ENCODE measurements around the gene GABARAPL2.

Gene GABARAPL2

DNA sequence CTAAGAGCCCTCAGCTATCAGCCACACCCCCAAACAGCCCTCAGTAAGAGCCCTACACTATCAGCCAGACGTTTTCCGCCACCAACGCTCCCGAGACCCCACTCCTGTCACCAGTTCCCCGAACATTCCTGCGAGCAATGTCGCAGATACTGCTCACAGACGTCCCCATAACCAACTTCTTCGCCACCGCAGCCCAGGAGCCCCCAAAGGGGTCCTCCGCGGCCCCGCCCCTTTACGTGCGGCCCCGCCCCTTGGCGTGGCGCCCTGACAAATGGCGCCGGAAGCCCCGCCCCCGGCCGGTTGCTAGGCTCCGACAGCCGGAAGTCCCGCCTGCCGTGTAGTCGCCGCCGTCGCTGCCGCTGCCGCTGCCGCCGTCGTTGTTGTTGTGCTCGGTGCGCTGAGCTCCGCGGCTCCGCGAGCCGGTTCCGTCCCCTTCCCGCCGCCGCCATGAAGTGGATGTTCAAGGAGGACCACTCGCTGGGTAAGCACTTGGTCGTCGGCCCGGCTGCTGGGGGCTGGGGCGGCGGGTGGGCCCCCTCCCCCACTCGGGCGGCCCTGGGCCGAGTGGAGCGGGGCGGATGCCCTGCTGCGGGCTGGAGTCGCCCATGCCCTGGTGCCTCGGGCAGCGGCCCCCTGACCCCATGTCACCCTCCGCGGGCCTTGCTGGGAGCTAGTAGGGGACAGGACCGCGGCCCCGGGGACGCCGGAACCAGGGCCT, at the start of gene GABARAPL2:
TSS of gene GABARAPL2 (plus strand) at position 340 of the 718 bp plus-strand sequence. CDS start at position 448, 108 bp downstream.
- Histone ChIP-seq H3K27me3 (ENCODE audit: low read depth, low read length) (no peaks in the 10 kb centered on the region), H3K36me3 (ENCODE audit: control insufficient read depth in 1 of 2, insufficient read depth in 2 of 2, low read length in 2 of 2) (peaks cover 24 to 30% of the 10 kb centered on the region in 2 donors), H3K4me3 (ENCODE audit: low read depth in 1 of 2, low read length in 2 of 2) (peak within 1 kb of the TSS; percentile 93 to 99), H3K9me3 (ENCODE audit: control insufficient read depth in 1 of 2, low read length in 2 of 2) (no peaks in the 10 kb centered on the region), H3K27ac (ENCODE audit: low read length) (peak within 1 kb of the TSS; percentile 72), H3K4me1 (ENCODE audit: control insufficient read depth in 1 of 2, insufficient read depth in 2 of 2, low read length in 2 of 2) (peaks cover 9 to 46% of the 10 kb centered on the region in 2 donors)

DNA sequence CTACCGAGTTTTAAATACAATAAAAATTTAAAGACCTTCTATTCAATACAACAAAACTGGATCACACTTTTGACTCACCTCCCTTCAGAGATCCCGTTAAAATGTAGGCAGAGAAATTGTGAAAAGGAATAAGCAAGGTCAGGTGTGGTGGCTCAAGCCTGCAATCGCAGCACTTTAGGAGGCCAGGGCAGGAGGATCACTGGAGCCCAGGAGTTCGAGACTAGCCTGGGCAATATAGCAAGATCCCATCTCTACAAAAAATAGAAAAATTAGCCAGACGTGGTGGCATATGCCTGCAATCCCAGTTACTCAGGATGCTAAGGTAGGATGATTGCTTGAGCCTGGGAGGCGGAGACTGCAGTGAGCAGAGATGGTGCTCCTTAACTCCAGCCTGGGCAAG, 47.0 kb upstream of the GABARAPL2 start:
- no peaks in the 10 kb centered on the region for H3K9me3 ChIP-seq (ENCODE audit: control insufficient read depth in 1 of 2, low read length in 2 of 2)
- H3K27ac ChIP-seq (ENCODE audit: low read length) = no peak overlapping the region
- H3K27me3 ChIP-seq (ENCODE audit: low read depth, low read length) = no peaks in the 10 kb centered on the region
- H3K36me3 ChIP-seq (ENCODE audit: control insufficient read depth in 1 of 2, insufficient read depth in 2 of 2, low read length in 2 of 2) = no peaks in the 10 kb centered on the region
- no peak overlapping the region for H3K4me3 ChIP-seq (ENCODE audit: low read depth in 1 of 2, low read length in 2 of 2)
- no peaks in the 10 kb centered on the region for H3K4me1 ChIP-seq (ENCODE audit: control insufficient read depth in 1 of 2, insufficient read depth in 2 of 2, low read length in 2 of 2)

DNA sequence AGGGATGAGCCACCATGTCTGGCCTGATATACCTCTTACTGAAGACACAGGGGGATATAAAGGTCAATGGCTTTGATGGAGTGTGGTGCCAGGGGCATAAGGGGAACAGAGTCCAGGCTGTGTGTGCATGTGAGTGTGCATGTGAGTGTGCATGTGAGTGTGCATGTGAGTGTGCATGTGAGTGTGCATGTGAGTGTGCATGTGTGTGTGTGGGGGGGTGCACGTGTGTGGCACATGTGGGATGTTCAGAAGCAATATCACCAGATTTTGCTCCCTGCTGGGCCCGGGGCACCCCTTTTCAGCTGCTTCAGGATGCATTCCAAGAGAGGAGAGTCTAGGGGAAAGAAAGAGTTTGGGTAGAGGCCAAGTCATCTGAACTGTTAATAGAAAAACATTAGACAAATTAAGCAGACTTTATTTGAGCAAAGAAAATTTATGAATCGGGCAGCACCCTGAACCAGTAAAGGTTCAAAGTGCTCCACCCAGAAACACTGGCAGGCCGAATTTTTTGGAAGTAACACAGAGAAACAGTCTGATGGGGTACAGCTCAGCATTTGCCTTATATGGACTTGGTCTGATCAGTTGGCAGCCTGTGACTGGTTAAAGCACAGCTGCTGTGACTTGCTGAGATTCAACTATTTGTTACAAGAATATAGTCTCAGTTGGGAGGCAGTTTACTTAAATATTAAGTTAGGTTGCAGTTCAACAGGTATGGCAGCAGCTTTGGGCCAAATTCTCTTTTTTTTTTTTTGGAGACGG, 40.0 kb upstream of the GABARAPL2 start:
- Histone ChIP-seq H3K27ac (ENCODE audit: low read length) (no peak overlapping the region), H3K4me3 (ENCODE audit: low read depth in 1 of 2, low read length in 2 of 2) (no peak overlapping the region), H3K9me3 (ENCODE audit: control insufficient read depth in 1 of 2, low read length in 2 of 2) (no peaks in the 10 kb centered on the region), H3K36me3 (ENCODE audit: control insufficient read depth in 1 of 2, insufficient read depth in 2 of 2, low read length in 2 of 2) (no peaks in the 10 kb centered on the region), H3K27me3 (ENCODE audit: low read depth, low read length) (peaks cover 3% of the 10 kb centered on the region), H3K4me1 (ENCODE audit: control insufficient read depth in 1 of 2, insufficient read depth in 2 of 2, low read length in 2 of 2) (no peaks in the 10 kb centered on the region)

GRCh38 chr16:75527825-75528299, 38.3 kb upstream of the GABARAPL2 start:
- Histone ChIP-seq H3K36me3 (ENCODE audit: control insufficient read depth in 1 of 2, insufficient read depth in 2 of 2, low read length in 2 of 2) (no peaks in the 10 kb centered on the region), H3K9me3 (ENCODE audit: control insufficient read depth in 1 of 2, low read length in 2 of 2) (no peaks in the 10 kb centered on the region), H3K27me3 (ENCODE audit: low read depth, low read length) (peaks cover 3% of the 10 kb centered on the region), H3K27ac (ENCODE audit: low read length) (no peak overlapping the region), H3K4me1 (ENCODE audit: control insufficient read depth in 1 of 2, insufficient read depth in 2 of 2, low read length in 2 of 2) (no peaks in the 10 kb centered on the region), H3K4me3 (ENCODE audit: low read depth in 1 of 2, low read length in 2 of 2) (no peak overlapping the region)

DNA sequence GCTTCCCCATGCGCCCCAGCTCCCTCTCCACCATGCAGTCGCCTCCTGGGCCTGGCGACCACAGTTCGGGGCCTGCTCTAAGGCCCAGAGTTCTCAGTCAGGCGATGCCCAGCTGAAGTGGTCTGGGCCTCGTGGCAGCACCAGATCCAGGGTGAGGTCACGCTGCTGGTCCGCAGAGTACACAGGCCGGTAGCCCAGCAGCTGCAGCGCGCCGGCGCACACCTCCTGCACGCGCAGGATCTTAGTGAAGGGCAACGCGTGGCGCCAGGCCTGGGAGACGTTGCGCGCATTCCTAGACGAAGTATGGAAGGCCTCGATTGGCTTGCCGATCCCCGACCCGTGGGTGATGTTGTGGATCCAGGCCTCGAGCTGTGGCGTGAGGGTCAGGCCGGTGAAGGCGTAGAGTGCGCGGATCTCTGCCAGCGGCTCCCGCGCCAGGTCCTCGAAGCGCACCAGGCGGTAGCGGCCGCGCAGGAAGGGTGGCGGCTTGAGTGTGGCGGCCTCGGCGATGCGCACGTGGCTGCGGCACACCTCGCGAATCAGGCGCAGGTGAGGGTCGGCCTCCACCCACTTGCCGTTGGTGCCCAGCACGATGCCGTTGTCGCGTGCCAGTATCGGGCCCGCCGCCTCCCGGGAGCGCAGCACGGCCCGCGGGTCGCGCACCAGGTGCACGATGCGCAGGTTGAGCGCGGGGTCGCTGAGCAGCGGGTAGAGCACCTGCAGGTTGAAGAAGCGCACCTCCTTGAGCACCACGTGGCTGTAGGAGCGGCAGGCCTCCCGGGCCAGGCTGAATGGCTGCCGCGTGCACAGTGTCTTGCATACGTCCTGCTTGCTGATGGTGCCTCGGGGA, 36.9 kb upstream of the GABARAPL2 start:
- Histone ChIP-seq H3K4me3 (ENCODE audit: low read depth in 1 of 2, low read length in 2 of 2) (no peak overlapping the region), H3K27me3 (ENCODE audit: low read depth, low read length) (peaks cover 3% of the 10 kb centered on the region), H3K9me3 (ENCODE audit: control insufficient read depth in 1 of 2, low read length in 2 of 2) (no peaks in the 10 kb centered on the region), H3K4me1 (ENCODE audit: control insufficient read depth in 1 of 2, insufficient read depth in 2 of 2, low read length in 2 of 2) (no peaks in the 10 kb centered on the region), H3K27ac (ENCODE audit: low read length) (no peak overlapping the region), H3K36me3 (ENCODE audit: control insufficient read depth in 1 of 2, insufficient read depth in 2 of 2, low read length in 2 of 2) (no peaks in the 10 kb centered on the region)

DNA sequence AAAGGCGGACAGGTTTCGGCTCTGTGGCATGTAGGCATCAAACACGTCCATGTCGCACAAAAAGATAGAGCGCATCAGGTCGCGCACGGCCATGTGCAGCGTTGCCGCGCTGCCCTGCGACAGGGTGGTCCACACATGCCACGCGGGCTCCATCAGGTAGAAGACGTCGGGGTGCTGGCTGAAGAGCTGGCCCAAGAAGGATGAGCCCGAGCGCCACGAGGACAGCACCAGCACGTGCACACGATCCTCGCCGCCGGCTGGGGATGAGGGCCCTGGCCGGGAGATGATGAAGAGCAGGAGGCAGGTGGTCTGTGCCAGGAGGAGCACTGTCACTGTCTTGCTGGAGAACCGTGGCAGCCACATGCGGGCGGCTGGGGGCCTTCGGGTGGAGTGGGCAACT, 36.2 kb upstream of the GABARAPL2 start:
- Histone ChIP-seq H3K36me3 (ENCODE audit: control insufficient read depth in 1 of 2, insufficient read depth in 2 of 2, low read length in 2 of 2) (no peaks in the 10 kb centered on the region), H3K9me3 (ENCODE audit: control insufficient read depth in 1 of 2, low read length in 2 of 2) (no peaks in the 10 kb centered on the region), H3K27me3 (ENCODE audit: low read depth, low read length) (no peaks in the 10 kb centered on the region), H3K27ac (ENCODE audit: low read length) (no peak overlapping the region), H3K4me1 (ENCODE audit: control insufficient read depth in 1 of 2, insufficient read depth in 2 of 2, low read length in 2 of 2) (no peaks in the 10 kb centered on the region), H3K4me3 (ENCODE audit: low read depth in 1 of 2, low read length in 2 of 2) (no peak overlapping the region)

GRCh38 chr16:75532142-75532765, 33.9 kb upstream of the GABARAPL2 start:
- H3K4me1 ChIP-seq (ENCODE audit: control insufficient read depth in 1 of 2, insufficient read depth in 2 of 2, low read length in 2 of 2) = no peaks in the 10 kb centered on the region
- no peaks in the 10 kb centered on the region for H3K36me3 ChIP-seq (ENCODE audit: control insufficient read depth in 1 of 2, insufficient read depth in 2 of 2, low read length in 2 of 2)
- H3K27ac ChIP-seq (ENCODE audit: low read length) = no peak overlapping the region
- no peaks in the 10 kb centered on the region for H3K27me3 ChIP-seq (ENCODE audit: low read depth, low read length)
- no peak overlapping the region for H3K4me3 ChIP-seq (ENCODE audit: low read depth in 1 of 2, low read length in 2 of 2)
- H3K9me3 ChIP-seq (ENCODE audit: control insufficient read depth in 1 of 2, low read length in 2 of 2) = no peaks in the 10 kb centered on the region

- no peak overlapping the region for H3K4me3 ChIP-seq (ENCODE audit: low read depth in 1 of 2, low read length in 2 of 2)
- no peak overlapping the region for H3K27ac ChIP-seq (ENCODE audit: low read length)
- no peaks in the 10 kb centered on the region for H3K9me3 ChIP-seq (ENCODE audit: control insufficient read depth in 1 of 2, low read length in 2 of 2)
- no peaks in the 10 kb centered on the region for H3K36me3 ChIP-seq (ENCODE audit: control insufficient read depth in 1 of 2, insufficient read depth in 2 of 2, low read length in 2 of 2)
- H3K27me3 ChIP-seq (ENCODE audit: low read depth, low read length) = no peaks in the 10 kb centered on the region
- no peaks in the 10 kb centered on the region for H3K4me1 ChIP-seq (ENCODE audit: control insufficient read depth in 1 of 2, insufficient read depth in 2 of 2, low read length in 2 of 2)
These were observed 33.4 kb upstream of the GABARAPL2 start for GRCh38 chr16:75532791-75533190.

GRCh38 chr16:75534560-75535205, 31.5 kb upstream of the GABARAPL2 start:
- Histone ChIP-seq H3K4me1 (ENCODE audit: control insufficient read depth in 1 of 2, insufficient read depth in 2 of 2, low read length in 2 of 2) (no peaks in the 10 kb centered on the region), H3K36me3 (ENCODE audit: control insufficient read depth in 1 of 2, insufficient read depth in 2 of 2, low read length in 2 of 2) (no peaks in the 10 kb centered on the region), H3K4me3 (ENCODE audit: low read depth in 1 of 2, low read length in 2 of 2) (peak overlapping the region in 1 of 2 donors; percentile 52), H3K9me3 (ENCODE audit: control insufficient read depth in 1 of 2, low read length in 2 of 2) (no peaks in the 10 kb centered on the region), H3K27me3 (ENCODE audit: low read depth, low read length) (no peaks in the 10 kb centered on the region), H3K27ac (ENCODE audit: low read length) (peak overlapping the region; percentile 63)

DNA sequence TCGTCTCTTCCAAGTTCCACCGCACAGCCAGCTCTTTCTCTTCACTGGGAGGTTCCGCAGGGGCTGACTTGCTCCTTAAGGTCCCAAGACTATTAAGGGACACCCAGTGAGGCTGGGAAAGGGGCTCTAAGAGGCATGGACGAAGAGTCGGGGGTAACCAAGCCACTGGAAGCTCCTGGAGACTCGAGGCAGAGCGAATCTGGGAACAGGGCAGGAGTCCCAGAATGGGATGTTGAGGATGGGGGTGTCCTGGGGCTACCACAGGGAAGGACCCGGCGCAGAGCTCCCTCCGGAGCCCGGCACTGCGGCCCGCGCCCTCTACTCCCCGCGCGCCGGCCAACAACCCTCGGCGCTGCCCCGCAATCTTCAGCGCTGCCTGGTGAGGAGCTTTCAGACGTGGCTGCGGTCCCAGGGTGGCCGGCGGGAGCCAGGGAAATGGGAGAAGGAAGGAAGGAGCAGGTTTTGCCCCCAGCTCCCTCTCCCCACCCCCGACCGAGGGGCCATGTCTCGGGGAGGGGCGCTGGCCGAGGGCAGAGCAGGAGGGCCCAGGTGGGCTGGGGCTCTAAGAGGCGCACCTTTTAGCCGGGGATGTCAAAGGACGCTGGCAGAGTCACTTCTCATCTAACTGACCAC, 30.9 kb upstream of the GABARAPL2 start:
- Histone ChIP-seq H3K27me3 (ENCODE audit: low read depth, low read length) (no peaks in the 10 kb centered on the region), H3K27ac (ENCODE audit: low read length) (peak overlapping the region; percentile 63), H3K36me3 (ENCODE audit: control insufficient read depth in 1 of 2, insufficient read depth in 2 of 2, low read length in 2 of 2) (no peaks in the 10 kb centered on the region), H3K4me3 (ENCODE audit: low read depth in 1 of 2, low read length in 2 of 2) (peak overlapping the region in 1 of 2 donors; percentile 52), H3K9me3 (ENCODE audit: control insufficient read depth in 1 of 2, low read length in 2 of 2) (no peaks in the 10 kb centered on the region), H3K4me1 (ENCODE audit: control insufficient read depth in 1 of 2, insufficient read depth in 2 of 2, low read length in 2 of 2) (no peaks in the 10 kb centered on the region)

All from muscle layer of duodenum (tissue), 2 donors.